ENCODE measurements around the gene TPR. TPM values are rescaled to one million over a fixed set of nuclear protein-coding genes. Genes with fewer than 3 reads are reported as not detected.

The TPR gene
- total RNA-seq = 100 to 1,000 TPM in 1 of 4 donors, 10 to 100 TPM in 3; 77.8 to 117 (median 82.9) TPM

DNA sequence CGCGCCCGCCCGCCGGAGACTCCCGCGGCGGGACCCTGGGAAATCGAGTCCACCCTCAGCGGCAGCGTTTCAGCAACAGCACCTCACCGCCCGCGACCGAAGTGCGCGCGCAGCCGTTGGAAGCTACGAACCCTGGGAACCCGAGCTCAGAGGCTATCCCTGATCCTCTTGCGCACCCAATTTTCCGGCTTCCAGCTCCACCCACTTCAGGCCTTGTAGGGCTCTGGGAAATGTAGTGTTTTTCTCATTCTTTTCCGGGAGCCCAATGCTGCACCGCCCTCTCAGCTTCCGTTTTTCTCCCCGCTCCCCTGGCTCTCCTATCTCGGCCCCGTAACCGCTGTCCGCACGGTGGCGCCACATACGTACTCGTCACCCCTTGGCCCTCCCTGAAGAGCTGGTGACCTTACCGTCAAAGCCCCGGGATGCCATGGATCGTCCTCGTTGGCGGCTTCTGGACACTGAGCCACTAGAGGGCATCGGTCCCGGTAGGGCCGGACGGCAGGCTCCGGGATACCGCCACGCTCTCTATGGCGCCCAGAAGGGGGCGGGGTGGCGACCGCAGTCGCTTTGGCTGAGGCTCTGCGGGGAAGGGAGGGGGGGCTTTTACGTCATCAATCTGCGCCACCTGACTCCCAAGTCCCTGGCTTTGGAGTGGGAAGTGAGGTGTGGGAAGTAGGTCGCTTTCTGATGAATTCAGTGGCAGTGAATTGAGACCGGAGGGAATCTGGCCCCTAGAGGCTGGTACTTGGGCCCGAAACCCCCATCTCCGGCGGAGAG, at the start of gene TPR, which contains the start of gene ODR4:
TPR (minus strand) TSS at position 102 of the 777 bp plus-strand sequence. CDS start 225 bp downstream, outside the sequence.
ODR4 (plus strand) TSS at position 687 of the 777 bp plus-strand sequence. CDS start 3,948 bp downstream, outside the sequence.
- WGBS = under 1% methylated on average over 28 of the region's 60 CpGs
- Histone ChIP-seq H3K4me1 (peaks cover 30% of the 10 kb centered on the region), H3K27ac (peak within 1 kb of the TSS; percentile 97), H3K27me3 (no peaks in the 10 kb centered on the region), H3K4me3 (peak within 1 kb of the TSS; percentile 64), H3K9me3 (no peaks in the 10 kb centered on the region), H3K36me3 (peaks cover 17% of the 10 kb centered on the region)
- TF ChIP-seq CTCF (IDR thresholded peaks at IDR 0.05) = peak; percentile 70 to 96
- no peak for TF ChIP-seq EP300 (IDR thresholded peaks at IDR 0.05)
- peak in 2 of 3 donors; percentile 34 to 86 for TF ChIP-seq POLR2AphosphoS5 (IDR thresholded peaks at IDR 0.05)
- peak in 1 of 2 donors; percentile 52 for TF ChIP-seq POLR2A (IDR thresholded peaks at IDR 0.05)
- peak; percentile 99 for DNase-seq (ENCODE audit: low spot score in 2 of 2)

DNA sequence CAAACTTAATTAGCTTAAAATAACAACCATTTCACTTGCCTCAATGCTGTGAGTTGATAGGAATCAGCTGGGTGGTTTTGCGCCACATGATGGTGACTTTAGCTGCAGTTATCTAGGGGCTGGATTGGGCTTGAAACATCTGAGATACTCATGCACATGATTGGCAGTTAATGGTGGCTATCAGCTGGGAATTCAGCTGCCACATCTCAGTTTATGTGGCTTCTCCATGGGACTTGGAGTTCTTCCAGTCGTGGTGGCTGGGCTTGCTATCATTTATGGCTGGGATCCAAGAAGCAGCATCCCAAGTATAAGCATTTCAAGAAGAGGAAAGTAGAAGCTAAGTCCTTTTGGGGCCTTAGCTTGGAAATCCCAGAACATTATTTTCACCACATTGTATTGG, 49.5 kb upstream of the TPR start:
- 62% methylated on average over 2 of the region's 2 CpGs for WGBS
- Histone ChIP-seq H3K27me3 (no peaks in the 10 kb centered on the region), H3K36me3 (peaks cover 6% of the 10 kb centered on the region), H3K27ac (no peak overlapping the region), H3K4me1 (no peaks in the 10 kb centered on the region), H3K4me3 (no peak overlapping the region), H3K9me3 (no peaks in the 10 kb centered on the region)
- TF ChIP-seq POLR2AphosphoS5 (IDR thresholded peaks at IDR 0.05) = no peak
- TF ChIP-seq CTCF (IDR thresholded peaks at IDR 0.05) = no peak
- no peak for TF ChIP-seq EP300 (IDR thresholded peaks at IDR 0.05)
- no peak for TF ChIP-seq POLR2A (IDR thresholded peaks at IDR 0.05)
- no peak for DNase-seq (ENCODE audit: low spot score in 2 of 2)

GRCh38 chr1:186421446-186421845, 46.4 kb upstream of the TPR start:
- Histone ChIP-seq H3K4me3 (no peak overlapping the region), H3K4me1 (no peaks in the 10 kb centered on the region), H3K36me3 (peaks cover 21% of the 10 kb centered on the region), H3K27me3 (no peaks in the 10 kb centered on the region), H3K27ac (no peak overlapping the region), H3K9me3 (no peaks in the 10 kb centered on the region)
- 87% methylated on average over 6 of the region's 6 CpGs for WGBS
- no peak for TF ChIP-seq CTCF (IDR thresholded peaks at IDR 0.05)
- no peak for DNase-seq (ENCODE audit: low spot score in 2 of 2)

- Histone ChIP-seq H3K27ac (no peak overlapping the region), H3K36me3 (peaks cover 21% of the 10 kb centered on the region), H3K4me1 (no peaks in the 10 kb centered on the region), H3K4me3 (no peak overlapping the region), H3K27me3 (no peaks in the 10 kb centered on the region), H3K9me3 (no peaks in the 10 kb centered on the region)
- no peak for DNase-seq (ENCODE audit: low spot score in 2 of 2)
- TF ChIP-seq POLR2A (IDR thresholded peaks at IDR 0.05) (no peak), POLR2AphosphoS5 (IDR thresholded peaks at IDR 0.05) (no peak)
- WGBS = 77% methylated on average over 1 of the region's 1 CpG
Measured at GRCh38 chr1:186420923-186421322, 45.9 kb upstream of the TPR start.

GRCh38 chr1:186420311-186420710, 45.3 kb upstream of the TPR start:
- no peaks in the 10 kb centered on the region for H3K9me3 ChIP-seq
- DNase-seq (ENCODE audit: low spot score in 2 of 2) = no peak
- H3K4me1 ChIP-seq = no peaks in the 10 kb centered on the region
- H3K4me3 ChIP-seq = no peak overlapping the region
- H3K36me3 ChIP-seq = peaks cover 25% of the 10 kb centered on the region
- TF ChIP-seq CTCF (IDR thresholded peaks at IDR 0.05) (no peak), POLR2A (IDR thresholded peaks at IDR 0.05) (no peak), POLR2AphosphoS5 (IDR thresholded peaks at IDR 0.05) (no peak)
- H3K27me3 ChIP-seq = no peaks in the 10 kb centered on the region
- no peak overlapping the region for H3K27ac ChIP-seq
